Measurements from ENCODE around the gene UPF3A.
A peak's percentile ranks its signal among the peaks of the same experiment; 100 is the strongest.
"Not testable (repeated sequence)": the region's sequence is repeated elsewhere in the genome, so short reads cannot be mapped to it uniquely, and the experiment has no call there.

The UPF3A gene

DNA sequence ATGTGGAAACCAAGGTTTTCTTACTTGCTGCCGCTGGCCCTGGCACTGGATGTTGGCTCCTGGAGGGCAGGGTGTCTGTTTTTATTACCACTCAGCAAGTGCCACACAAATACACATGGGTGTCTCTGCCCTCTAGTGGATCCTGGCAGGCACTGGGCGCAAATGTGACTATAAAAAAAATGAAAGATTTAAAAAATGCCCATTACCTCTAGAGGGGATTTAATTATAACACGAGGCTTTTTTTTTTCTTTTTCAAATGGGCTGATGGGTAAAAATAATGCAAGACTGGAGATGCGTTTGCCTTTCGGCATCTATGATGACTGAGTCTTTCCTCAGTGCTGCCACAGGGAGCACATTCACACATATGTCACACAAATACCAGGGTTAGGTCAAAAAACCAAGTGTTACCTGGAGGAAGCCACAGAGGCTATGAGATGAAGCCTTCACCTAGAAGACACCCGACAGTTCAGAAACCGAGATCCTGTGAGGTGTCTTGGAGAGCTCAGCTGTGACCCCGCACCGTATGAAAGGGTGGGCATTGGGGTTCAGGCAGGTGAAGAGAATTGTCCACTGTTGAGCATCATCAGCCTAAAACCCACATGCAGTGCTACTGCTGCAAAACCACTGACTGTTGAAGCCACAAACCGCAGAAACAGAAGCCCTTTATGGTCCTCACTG, 58.6 kb downstream of the UPF3A start:
- DNase-seq = peak; percentile 62

DNA sequence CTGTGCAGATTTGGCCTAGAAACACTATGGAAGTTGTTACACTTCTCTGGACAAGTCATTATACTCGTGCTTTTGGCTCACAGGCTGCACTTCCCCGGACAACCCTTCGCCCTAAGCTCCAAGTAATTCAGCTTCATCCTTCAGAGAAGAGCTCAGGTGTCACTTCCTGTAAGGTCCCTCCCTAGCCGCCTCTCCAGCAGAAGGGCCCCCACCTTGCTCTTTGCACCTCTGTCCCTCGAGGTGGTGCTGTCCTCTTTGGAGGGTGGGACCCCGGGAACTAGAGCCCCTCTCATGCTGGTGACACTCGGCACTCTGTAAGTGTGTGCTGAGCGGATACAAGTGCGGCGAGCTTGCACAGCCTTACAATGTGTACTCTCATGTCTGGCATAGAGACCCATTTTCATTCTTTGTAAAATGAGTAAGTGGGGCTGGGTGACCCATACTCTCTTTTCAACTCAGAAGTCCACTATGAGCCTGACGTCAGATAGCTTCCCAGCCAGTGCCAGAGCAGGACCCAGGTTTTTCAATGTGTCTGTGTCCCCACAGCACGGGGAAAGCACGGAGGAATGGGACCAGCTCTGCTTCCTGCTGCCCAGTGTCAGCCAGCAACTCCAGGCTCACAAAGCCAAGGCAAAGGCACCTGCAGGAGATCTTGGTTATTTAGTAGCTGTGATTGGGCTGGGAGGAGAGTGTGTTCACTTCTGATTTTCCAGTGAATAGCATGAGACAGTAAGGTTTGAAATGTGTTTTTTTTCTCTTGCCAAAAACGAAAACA, 59.8 kb downstream of the UPF3A start:
- DNase-seq = no peak

DNA sequence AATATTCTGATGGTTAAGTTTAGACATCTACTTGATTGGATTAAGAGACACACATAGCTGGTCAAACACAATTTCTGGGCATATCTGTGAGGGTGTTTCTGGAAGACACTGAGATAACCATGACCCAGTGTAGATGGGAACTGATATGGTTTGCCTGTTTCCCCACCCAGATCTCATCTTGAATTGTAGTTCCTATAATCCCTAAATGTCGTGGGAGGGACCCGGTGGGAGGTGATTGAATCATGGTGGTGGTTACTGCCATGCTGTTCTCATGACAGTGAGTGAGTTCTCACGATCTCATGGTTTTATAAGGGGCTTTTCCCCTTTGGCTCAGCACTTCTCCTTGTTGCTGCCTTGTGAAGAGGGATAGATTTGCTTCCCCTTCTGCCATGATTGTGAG, 65.9 kb downstream of the UPF3A start:
- DNase-seq = not testable (repeated sequence)

DNA sequence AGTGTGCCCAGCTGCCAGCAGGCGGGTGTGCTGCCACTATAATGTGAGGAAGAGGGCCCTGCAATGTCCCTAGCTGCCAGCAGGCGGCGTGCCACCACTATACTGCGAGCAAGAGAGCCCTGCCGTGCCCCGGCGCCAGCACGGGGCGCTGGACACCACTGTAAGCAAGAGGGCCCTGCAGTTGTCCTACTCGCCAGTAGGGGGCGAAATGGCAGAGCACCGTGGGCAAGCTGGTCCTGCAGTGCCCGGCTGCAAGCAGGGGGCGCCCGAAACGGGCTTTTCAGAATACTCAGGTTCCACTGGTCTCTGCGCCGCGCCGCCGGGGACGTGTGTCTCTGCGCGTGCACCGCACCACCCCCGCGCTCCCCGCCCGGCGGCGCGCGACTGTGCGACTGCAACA, 71.4 kb downstream of the UPF3A start:
- not testable (repeated sequence) for DNase-seq

DNA sequence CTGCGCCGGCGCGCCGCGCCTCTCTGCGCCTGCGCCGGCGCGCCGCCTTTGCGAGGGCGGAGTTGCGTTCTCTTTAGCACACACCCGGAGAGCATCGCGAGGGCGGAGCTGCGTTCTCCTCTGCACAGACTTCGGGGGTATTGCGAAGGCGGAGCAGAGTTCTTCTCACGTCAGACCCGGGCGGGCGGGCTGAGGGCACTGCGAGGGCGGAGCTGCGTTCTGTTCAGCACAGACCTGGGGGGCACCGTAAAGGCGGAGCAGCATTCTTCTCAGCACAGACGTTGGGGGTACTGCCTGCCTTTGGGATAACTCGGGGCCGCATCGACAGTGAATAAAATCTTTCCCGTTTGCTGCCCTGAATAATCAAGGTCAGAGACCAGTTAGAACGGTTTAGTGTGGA, 72.0 kb downstream of the UPF3A start:
- DNase-seq = not testable (repeated sequence)

Measured in NCI-H345 (cell line).